ENCODE results near the gene CAMTA1.
A peak's percentile ranks its signal among the peaks of the same experiment; 100 is the strongest.

CAMTA1 gene

DNA sequence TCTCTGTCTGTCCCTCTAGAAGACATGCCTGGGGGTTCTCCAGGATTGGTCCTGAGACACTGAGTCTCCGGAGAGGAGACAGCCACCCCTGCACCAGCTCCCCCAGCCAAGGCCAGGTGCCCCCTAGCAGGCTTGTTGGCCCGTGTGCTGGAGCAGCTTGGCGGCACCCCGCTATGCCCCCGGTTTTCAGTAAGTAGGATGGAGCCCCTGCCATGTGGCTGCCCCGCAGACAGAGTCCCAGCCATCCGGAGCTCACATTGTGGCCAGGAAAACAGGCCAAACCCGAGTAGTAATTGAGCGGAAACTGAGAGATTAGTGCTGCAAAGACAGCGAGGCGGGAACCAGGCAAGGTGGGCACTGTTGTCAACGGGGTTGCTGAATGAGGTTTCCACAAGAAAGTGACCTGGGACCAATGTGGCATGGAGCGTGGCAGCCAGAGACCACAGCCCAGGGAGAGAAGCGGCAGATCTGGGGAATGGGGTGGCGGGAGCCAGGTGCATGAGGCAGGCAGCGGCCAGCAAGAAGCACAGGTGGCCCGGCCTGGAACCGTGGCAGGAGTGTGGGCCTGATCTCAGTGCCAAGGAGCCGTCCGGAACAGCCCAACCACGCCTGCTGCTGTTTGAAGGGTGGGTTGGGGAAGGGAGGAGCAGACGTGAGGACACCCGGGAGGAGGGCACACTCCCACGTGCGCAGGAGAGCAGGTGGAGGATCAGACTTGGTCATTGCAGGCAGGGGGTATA, 848.4 kb downstream of the CAMTA1 start:
- DNase-seq (ENCODE audit: low read depth in 2 of 2): no peak

DNA sequence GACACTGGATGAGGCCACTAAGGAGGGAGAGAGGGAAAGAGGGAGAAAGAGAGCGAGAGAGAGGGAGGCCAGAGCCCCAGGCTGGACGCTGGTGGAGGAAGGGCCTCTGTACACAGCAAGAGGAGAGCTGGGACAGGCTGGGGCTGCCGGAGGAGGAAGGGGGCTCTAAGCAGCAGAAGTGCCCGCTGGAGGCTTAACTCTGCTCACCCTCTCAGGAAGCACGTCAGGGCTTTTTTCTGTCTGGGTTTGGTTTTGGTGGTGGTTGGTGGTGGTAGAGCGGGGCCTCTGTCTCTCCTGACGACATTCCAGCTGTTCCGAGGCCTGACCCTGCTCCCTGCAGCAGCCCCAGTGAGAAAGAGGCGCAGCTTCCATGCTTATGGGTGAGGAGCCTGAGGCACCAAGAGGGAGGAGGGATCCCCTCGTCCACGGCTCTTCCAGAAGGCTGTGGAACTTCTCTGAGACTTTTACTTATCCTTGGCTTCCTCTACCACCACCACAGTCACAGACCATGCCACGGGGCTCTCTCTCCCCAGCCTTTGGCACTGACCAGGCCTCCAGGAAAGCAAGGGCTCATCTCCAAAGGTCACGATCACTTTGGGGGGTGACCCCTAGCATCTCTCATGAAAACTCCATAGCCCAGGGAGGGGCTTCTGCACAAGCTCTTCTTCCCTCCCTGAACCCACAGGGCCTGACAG, 849.4 kb downstream of the CAMTA1 start:
- no peak for DNase-seq (ENCODE audit: low read depth in 2 of 2)

DNA sequence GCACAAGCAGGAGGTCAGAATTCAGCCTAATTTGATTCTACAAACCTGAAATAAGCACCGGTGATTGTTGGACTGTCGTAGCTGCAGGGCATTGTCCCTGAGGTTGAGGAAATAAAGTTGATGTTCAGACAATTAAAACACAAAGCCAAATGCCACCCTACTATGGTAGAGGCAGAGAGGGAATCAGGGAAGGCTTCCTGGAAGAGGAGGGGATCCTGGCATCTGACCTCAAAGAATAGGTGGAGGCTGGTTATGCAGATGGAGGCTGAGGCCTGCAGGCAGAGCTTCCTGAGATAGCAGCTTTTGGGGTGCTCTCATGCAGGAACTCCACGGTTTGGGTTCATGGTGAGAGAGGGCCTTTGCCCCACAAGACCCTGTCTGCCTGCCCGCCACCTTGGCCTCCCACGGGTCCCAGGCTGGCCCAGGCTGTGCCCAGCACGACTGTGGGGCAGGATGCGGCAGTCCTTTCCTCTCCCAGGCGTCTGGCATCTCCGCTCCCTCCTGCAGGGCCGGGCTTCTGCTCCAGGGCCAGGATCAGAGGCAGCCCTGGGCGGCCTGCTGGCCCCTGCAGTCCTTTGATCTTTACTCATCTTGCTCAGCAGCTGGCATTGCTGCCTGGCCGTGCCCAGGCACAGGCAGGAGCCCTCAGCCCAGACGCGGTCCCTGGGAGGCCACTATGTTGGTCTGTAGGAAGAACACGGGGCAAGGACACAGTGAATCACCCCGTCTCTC, 851.7 kb downstream of the CAMTA1 start:
- no peak for DNase-seq (ENCODE audit: low read depth in 2 of 2)

DNA sequence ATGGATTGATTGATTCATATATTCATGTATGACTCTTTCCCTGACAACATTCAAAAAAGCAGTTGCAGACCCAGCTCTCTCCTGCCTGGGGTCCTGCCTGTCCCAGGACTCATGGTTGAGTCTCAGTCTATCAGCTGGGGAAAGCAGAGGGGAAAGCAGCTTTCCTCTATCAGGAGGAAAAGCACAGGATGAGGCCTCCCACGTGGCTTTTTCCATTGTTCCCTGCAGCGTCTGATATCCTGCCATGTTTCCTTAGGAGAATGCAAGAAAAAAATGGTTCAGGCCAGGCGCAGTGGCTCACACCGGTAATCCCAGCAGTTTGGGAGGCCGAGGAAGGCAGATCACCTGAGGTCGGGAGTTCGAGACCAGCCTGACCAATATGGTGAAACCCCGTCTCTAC, 852.8 kb downstream of the CAMTA1 start:
- no peak for DNase-seq (ENCODE audit: low read depth in 2 of 2)

DNA sequence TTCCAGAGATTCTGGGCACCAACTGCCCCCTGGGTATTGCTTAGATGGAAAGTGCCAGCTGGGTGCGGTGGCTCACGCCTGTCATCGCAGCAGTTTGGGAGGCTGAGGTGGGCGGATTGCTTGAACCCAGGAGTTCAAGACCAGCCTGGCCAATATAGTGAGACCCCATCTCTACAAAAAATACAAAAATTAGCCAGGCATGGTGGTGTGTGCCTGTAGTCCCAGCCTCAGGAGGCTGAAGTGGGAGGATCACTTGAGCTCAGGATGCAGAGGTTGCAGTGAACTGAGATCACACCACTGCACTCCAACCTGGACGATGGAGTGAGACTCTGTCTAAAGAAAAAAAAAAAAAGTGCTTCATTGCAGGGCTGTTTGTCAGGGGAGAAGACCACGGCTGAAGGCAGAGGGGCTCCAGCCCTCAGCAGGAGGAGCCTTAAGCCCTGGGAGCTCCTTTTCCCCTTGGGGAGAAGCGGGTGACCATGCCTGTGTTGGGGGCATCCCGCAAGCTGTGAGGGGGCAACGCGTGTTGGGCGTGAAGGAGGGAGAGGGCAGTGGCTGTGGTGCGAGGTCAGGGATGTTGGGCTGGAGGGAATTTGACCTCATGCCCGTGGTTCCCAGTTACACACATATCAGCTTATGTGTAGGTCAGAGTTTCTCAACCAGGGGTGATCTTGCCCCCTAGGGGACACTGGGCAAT, 854.3 kb downstream of the CAMTA1 start:
- no peak for DNase-seq (ENCODE audit: low read depth in 2 of 2)

DNA sequence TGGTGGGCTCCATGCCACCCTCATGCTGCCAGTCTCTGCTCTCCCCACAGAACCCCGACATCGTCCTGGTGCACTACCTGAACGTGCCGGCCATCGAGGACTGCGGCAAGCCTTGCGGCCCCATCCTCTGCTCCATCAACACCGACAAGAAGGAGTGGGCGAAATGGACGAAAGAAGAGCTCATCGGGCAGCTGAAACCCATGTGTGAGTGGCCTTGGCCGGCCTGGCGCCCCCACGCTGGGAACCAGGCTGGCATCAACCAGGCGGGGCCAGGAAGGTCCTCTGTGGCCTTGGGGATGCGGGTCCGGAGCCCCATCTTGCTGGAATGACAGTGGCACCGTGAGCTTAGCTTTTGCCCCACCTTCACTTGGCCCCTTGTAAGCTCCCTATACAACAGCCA, 855.1 kb downstream of the CAMTA1 start:
- DNase-seq (ENCODE audit: low read depth in 2 of 2): no peak

DNA sequence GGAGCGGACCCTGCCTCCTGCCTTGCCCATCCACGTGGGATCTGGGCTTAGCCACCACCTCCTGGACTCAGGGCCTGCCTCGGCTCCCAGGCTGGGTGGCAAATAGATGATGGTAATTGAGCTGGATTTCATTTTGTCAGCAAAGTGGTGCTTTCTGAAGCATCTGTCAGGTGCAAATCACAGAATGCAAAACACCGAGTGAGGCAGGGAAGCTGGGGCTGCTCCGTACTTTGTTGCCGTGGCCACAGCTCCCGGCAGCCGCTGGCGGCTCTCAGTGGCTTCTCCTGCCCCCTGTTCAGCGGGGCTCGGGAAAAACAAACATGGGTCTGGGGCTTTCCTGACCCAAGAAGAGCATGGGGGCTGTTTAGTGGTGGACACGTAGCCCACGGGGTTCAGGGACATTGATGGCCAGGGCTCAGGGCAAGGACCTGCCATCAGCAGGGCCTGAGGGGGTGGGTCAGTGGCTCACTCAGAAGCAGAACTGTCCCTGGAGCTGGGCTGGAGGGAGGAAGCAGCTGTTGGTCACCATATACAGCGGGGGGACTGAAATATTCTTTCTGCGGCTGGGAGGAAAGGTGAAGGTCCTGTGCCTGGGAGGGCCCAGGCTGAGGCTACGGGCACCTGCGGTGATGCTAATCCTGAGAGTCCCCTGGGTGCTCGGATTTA, 855.8 kb downstream of the CAMTA1 start:
- no peak for DNase-seq (ENCODE audit: low read depth in 2 of 2)

DNA sequence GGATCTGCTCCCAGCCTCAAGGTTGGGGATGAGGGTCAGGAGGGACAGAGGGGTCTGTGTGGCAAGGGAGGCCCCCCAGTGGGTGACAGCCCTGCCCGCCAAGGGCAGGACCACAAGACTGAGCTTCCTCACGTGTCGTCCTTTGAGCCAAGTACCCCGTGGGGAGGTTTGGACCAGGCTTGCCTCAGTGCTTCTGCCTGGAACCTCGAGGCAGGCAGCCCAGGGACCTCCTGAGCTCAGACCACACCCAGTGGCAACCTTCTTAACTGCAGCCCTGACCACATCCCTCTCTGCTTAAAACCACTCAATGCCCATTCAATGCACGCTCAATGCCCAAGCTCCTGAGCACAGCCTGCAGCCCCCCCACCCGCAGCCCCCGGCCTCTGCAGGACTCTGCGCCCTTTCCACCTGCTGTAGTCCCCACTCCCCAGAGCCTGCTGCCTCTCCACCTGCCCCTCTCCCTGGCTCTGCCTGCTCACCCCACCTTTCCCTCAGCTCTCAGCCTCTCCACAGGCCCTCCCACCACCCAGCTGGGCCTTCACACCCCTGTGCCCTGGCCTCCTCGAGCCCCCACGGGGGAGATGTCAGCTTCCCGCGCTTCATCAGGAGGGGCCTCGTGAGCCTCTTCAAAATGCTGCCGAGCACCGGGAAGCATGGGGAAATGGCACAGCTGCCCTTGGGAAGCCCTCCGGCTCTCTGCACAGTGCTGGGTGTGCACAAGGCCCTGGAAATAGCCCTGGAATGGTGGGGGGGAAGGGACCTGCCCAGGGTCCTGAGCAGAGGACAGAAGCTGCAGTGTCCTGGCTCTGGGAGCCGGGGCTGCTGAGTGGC, 856.5 kb downstream of the CAMTA1 start:
- no peak for DNase-seq (ENCODE audit: low read depth in 2 of 2)

DNA sequence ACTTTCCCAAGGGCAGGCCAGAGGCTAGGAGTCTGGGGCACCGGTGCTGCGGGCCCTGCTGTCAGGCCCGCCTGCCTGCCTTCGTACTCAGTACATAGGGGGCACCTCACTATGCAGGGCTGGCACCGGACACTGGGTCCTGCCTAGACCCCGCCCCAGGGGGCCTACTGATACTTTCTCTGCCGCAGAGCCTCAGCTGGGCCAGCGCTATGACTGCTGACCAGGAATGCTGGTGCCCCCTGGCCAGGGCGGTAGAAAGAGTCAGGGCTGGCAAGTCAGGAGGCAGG, 857.1 kb downstream of the CAMTA1 start:
- no peak for DNase-seq (ENCODE audit: low read depth in 2 of 2)

DNA sequence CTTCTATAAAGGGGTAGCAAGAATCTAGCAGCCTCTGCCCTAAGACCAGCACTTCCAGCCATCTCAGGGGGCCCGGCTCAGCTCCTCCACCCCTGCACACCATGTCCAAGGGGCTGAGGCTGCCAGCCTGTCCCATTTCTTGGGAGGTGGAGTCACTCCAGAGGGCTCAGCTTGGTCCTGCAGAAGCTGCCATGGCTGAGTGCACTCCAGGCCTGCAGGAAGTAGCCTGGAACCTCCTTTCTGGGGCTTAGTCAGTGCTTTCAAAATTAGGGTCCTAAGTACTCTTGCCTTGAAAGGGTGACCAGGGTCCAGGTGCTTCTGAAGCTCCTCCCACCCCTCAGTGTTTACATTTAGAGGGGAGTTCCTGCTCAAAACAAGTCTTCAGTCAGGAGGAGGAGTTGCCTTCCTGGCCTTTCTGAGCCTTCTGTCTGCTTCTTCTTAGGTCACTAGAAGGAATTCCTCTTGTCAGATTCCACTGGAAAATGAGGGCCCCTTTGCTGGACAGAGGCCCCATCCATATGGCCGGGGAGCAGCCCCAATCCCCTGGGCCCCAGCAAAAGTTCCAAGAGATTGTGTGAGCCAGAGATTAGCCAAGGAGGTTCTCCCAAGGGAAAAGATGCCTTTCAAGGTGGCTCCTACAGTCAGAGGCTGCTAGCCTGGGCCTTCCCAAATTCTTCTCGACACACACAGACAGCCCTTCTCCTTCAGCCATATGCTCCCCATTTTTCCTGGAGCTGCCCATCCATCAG, 857.7 kb downstream of the CAMTA1 start:
- no peak for DNase-seq (ENCODE audit: low read depth in 2 of 2)

DNA sequence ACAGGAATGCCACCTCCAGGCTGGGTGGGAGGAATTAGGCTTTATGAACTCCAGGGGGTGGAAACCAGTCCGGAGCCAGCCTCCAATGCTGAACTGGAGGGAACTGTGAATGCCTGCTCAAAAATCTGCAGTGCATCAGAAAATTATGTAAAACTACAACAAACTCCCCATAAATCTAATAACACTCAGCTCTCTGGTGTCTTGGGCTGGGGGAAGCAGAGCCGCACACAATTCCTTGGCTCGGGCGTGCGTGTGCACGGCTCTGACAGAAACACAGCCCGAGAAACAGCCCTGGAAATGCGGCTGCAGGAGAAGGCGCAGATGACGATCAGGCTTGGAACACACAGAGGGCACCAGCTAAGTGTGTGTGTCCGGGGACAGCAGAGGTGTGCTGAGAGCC, 858.3 kb downstream of the CAMTA1 start:
- DNase-seq (ENCODE audit: low read depth in 2 of 2): no peak

DNA sequence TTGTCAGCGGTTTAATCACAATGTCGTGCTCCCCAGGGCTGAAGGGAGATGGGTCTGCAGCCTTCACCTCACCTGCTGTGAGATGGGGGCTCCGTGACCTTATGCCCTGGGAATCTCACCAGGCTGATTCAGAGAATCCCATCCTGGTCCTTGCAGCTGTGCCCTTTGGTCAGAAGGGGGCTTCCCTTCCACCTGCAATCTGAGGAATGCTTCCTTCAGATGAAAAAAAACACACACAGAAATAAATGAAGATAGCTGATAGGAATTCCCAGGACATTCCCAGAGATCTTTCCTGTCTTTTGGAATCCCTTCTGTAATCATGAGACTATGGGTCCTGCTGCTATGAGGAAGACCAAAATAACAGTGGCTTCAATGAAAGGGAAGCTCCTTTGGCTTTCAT, 858.8 kb downstream of the CAMTA1 start:
- DNase-seq (ENCODE audit: low read depth in 2 of 2): no peak

DNA sequence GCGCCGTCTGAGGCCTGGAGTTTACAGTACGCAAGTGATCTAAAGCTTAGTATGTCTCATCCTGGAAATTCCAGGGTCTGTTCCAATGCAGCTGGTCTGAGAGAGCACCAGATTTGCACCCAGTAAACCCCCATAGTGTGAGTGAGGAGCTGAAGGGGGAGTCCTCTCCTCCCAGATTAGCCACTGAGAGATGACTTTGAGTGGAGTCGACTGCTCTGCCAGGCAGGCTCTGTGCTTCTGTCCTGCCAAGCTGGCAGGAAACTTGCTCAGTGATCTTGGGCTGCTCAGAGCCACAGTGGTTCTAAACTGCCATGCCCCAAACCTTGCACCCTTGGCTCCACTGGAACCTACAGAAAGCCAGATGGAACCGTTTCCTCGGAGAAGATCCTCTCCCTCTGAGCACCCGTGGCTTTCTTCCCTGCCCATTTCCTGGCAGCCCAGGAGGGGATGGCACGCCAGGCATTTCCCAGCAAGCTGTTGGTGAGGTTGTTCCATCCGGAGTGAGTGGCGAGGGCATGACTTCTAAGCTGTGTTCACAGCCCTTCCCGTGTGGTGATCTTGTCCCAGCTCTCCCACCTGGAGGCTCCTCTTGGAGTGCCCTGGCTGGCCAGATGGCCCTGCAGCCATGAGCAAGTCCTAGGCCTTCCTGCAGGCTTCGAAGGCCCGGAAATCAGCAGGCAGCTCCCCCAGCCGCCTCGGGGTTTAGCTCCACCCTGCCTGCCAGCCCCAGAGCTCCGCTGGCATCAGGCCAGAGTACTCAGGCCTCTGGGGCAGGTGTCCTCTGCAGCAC, 859.9 kb downstream of the CAMTA1 start:
- no peak for DNase-seq (ENCODE audit: low read depth in 2 of 2)

DNA sequence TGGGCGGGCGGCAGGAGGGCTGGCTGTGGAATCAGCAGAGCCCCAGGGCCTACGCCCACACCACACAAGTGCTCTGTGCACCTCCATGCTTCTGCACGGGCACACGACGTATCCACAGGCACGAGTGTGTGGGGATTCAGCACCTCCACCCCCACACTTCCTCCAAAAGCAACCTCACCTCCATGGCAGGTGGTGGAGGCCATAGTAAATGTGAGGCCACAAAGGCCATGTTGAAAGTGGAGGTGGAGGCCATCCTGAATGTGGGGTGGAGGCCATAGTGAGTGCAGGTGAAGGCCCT, 860.4 kb downstream of the CAMTA1 start:
- no peak for DNase-seq (ENCODE audit: low read depth in 2 of 2)

DNA sequence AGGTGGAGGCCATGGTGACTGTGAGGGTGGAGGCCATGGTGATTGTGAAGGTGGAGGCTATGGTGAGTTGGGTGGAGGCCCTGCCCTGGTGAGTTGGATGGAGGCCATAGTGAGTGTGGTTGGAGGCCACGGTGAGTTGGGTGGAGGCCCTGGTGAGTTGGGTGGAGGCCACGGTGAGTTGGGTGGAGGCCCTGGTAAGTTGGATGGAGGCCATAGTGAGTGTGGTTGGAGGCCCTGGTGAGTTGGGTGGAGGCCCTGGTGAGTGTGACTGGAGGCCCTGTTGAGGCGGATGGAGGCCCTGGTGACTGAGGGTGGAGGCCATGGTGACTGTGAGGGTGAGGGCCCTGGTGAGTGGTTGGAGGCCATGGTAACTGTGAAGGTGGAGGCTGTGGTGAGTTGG, 860.9 kb downstream of the CAMTA1 start:
- no peak for DNase-seq (ENCODE audit: low read depth in 2 of 2)

DNA sequence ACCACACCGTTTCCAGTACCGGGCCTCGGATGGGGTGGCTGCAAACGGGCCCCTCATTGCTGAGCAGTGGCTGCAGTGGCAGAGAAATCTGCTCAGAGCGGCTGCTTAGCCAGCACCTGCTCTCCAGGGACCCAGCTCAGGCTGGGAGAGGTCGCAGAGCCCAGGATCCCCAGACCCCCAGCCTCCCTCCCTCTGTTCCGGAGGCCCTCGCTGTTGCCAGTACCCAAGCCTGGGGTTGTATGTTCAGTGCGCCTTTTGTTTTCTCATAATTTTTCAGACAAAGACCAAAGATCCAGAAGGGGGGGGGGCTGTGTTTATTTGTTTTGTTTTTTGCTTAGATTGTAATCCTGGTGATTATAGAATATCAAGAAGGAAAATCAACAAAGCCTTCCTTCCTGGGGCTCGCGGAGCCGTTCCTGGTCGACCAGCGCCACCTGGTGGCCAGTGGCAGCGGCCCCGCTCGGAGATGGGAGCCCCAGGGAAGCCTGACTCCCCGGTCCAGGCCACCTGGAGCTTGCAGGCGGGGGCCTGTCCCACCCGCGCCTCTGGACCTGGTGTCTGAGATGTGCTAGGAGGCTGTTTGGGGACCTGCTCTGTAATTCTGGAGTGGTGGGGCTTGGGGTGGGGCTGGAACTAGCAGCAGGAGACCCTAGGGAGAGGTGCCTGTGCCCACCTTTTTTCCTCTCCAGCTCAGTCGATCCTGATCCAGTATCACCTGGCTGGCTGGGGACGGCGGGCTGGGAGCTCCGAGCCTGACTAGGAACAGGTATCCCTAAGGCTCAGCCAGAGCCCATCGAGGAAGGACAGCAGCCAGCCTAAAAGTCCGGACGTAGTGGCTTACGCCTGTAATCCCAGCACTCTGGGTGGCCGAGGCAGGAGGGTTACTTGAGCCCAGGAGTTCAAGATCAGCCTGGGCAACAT, 862.0 kb downstream of the CAMTA1 start:
- DNase-seq (ENCODE audit: low read depth in 2 of 2): peak; percentile 52 to 68

DNA sequence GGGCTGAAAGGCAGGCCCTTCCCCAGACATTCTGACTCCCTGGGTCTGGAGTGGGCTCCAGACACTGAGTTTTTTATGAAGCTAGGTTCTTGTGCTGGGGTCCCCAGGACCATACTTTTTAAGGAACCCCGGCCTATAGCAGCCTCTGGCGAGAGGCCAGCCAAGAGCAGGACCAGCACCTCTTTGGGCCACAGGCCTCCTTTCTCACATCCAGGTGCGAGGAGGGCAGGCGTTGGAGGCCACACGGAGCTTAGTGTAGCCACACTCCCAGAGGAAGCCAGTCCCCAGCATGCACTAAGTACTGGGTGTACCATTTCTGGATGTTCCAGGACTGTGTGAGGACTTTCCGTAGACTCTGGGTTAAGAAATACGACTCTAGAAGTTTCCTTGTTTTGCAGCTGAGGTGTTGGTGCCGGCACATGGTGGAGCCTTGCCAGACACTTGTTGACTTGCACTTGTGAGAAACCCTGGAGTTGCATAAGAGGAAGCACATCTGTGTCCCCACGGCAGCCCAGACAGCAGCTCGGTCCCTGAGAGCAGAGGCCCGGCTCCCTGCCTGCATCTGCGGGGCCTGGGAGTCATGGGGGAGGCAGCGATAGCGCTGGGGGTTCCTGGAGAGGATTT, 863.6 kb downstream of the CAMTA1 start:
- no peak for DNase-seq (ENCODE audit: low read depth in 2 of 2)

DNA sequence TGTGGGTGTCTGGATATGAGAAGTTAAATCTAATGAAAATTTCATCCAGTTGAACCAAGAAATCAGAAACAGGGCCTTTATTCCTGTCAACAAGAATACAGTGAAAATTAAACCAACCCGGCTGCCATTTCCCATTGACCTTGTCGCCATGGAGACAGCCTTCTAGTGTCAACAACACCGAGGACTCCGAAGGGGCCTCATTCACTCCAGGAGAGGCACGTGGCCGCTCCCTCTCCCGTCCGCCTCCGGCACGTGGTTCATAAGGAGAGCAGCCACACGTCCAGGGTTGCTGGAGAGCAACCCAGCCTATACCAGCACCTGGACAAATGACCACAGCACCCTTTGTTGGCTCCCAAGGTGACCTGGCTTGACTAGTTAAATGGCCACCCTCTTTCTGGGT, 865.5 kb downstream of the CAMTA1 start:
- no peak for DNase-seq (ENCODE audit: low read depth in 2 of 2)

Data from activated CD4-positive, alpha-beta T cell treated with anti-CD3 and anti-CD28 coated beads for 24 hours (primary cell).